SH-SY5Y (cell line): ENCODE results near the gene KCNJ6.

Source experiments
- GATA2 ChIP-seq: IDR thresholded peaks from 2 replicates; pipeline ENCODE4 v1.6.1; 2011; ENCODE audit warnings: mild to moderate bottlenecking, low read depth, low read length
- GATA3 ChIP-seq: IDR thresholded peaks from 2 replicates; pipeline ENCODE4 v1.6.1; 2011; ENCODE audit warnings: low read depth, mild to moderate bottlenecking, low read length, moderate library complexity

DNA sequence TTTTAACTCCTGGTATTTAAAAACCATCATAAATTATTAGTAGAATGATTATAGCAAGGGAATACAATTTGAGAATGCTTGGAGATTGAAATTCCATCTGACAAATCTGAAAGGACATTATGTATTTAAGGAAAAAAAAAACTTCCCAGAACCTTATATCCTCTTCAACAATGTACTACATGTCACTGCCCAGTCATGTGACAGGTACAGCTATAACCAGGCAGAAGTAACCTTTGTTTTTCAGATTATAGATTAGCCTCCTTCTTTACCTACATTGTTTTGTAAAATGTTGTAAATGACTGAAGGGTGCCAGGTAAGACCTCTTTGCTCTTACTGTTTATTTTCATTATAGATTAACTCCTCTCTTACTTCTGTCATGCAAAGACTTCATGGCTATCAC lies 96.9 kb downstream of the KCNJ6 start:
- TF ChIP-seq GATA2 (no peak), GATA3 (no peak)
